HG03558 (cell line): Measurements from ENCODE around the gene DOCK2.

ENCODE experiments used
- ATAC-seq: cut with Tn5 transposase; IDR thresholded peaks from one replicate; pipeline ENCODE4 v1.9.1; 2021; ENCODE audit warnings: moderate number of reproducible peaks; ENCODE audit not compliant: unreplicated experiment; ENCODE audit errors: extremely low read depth

DOCK2 gene

DNA sequence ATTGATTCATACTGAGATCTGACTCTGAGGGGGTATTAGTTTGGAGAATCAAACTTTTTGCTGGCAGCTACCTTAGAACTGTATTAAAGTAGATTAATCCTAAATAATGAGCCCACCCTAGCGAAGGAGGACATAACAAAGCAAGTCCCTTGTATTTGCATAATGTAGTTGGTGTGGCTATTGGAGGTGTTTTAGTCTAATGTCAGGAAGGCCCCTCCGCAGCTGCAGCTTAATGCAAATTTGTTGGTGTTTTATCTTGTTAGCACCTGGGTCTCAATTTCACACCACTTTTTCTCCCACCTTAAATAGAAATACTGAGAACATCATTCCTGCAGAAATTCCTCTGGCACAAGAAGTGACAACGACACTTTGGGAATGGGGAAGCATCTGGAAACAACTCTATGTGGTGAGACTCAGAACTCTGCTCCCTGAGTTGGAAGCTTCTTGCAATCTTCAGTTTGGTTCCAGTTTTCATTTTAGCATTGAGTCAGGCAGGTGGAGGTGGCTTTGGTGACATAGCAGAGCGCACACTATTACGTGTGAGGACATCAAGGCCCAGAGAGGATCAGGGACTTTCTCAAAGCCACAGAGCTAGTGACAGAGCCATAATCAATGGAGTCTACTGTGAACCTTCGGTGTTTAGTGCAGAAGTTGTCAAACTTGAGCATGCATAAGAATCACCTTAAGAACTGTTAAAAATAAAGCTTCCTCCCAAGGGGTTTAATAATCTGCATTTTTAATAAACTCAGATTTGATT is 33.9 kb downstream of the DOCK2 start:
- ATAC-seq = peak; percentile 92

DNA sequence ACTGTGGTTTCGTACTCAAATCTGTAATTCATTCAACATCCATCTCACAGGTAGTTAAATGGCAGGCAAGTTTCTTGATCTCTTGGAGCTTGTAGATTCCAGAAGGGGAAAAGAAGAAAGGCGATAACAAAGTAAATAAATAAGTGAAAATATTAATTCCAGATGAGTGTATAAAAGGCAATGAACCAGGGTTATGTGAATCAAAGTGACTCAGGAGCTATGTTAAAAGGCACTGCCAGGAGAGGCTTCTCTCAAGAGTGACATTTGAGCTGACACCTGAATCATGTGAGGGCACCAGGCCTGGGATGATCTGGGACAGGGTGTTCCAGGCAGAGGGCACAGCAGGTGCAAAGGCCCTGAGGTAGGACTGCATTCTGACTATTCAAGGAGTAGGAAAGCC is 45.0 kb downstream of the DOCK2 start:
- ATAC-seq = no peak

DNA sequence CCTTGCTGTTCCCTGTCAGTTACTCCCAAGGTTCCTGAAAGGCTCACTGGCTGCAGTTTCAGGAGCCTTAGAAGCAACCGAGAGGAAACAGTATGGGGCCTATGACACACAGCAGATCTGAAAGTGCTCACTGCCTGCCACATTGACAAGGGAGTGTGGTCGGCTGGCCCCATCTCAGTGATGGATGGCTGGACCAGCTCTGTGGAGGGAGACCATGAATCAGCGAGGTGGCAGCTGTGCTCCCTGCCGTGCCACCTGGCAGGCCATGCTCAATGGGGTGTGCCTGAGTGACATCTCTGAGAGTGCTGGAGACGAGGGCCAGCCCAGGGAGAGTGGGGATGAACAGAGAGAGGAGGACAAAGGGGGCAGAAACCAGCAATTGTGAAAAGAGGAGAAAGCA is 49.1 kb downstream of the DOCK2 start:
- peak; percentile 79 for ATAC-seq

DNA sequence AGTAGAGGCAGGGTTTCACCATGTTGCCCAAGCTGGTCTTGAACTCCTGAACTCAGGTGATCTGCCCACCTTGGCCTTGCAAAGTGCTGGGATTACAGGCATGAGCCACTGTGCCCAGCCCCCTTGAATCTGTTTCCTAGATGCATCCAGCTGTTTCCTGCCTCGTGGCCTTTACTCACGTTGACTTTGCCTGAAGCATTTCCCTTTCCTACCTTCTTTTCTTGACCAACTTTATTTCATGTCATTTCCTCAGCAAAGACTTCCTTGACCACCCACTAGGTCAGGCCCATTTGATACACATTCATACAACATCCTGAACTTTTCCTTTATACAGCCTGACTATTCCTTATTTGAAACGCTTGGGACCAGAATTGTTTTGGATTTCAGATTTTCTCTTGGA is 51.0 kb downstream of the DOCK2 start:
- no peak for ATAC-seq

DNA sequence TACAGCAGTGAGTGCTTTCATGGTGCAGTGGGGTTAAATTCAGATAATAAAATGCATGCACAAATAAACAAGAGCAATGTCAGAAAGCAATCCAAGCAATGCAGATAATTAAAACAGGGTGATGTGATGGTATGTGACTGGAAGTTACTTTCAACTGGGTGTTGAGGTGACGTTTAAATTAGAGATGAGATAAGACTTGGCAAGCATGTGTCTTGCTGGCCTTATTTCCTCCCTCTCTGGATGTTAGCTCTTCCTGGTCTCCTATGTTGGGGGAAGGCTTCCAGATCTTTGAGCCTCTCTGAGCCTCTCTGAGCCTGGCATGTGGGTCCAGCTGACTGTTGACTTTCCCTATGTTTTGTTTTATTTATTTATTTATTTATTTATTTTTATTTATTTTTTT is 54.4 kb downstream of the DOCK2 start:
- no peak for ATAC-seq

DNA sequence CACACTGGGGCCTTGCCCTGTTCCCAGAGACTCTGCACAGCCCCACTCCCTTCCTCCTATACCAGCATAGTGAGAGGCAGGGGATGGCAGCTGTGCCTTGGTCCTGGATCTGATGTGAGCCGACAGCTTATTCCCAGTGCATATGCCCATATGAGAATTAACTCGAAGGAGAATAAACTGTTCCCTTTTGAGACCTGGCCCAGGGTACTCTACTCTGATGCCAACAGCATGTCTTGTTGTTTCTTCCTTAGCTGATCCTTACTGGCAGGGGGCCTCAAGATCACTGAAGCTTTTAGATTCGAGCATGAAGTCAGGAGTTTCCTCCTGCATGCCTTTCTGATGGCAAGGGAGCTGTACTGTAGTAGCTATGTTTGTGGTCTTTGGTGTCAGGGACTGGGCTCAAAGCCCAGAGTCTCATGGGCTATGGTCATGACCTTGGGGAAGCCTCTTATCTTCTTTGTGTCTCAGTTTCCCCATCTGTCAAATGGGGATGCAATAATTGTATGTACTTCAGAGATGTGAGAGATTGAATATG is 57.1 kb downstream of the DOCK2 start:
- no peak for ATAC-seq

DNA sequence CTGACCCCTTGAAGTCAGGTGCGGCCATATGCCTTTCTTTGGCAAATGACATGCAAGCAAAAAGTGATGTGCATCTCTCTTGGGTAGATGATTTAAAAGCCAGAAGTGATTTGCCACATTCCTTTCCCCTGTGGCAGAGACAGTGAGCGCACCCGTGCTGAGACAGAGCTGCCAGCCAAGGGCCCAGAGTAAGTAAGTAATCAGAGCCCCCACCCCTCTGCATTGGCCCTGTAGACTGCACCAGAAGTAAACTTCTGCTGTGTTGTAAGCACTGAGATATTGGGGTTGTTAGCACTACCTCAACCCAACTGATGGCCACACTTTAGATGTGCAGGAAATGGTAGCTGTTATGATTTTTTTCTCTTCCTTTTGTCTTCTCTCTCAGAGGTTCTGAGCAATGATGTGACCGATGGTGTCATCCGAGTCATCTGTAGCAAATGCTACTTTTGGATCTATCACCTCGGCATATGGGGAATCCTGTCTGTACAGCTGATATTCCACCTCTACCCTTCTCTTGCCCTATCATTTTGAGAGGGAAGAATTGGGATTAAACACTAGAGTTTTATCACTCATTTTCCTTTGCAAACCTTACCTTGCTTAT is 58.0 kb downstream of the DOCK2 start:
- no peak for ATAC-seq

DNA sequence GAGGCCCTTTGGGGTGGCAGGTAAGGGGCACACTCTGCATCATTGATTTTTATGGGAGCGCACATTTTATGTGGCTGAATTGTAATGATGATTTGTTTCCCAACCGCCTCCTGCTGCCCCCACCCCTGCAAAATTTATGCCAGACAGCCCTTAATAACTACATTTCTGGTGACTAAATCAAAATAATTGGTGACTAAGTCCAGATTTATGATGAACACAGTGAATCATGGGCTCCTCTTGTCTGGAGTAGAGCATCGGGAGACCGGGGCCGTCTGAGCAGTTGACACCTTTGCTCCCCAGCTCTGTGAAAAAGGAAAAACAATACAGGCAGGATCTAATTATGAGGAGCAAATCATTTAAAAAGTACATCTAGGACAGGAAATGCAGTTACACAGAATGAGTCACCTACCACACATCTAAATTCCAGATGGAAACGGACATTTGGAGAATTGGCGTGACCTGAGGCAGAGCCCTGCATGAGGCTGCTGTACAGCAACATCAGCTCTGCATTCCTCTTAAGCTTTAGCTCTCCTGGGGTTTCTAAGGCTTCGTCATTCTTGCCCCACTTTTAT is 58.9 kb downstream of the DOCK2 start:
- ATAC-seq = no peak

DNA sequence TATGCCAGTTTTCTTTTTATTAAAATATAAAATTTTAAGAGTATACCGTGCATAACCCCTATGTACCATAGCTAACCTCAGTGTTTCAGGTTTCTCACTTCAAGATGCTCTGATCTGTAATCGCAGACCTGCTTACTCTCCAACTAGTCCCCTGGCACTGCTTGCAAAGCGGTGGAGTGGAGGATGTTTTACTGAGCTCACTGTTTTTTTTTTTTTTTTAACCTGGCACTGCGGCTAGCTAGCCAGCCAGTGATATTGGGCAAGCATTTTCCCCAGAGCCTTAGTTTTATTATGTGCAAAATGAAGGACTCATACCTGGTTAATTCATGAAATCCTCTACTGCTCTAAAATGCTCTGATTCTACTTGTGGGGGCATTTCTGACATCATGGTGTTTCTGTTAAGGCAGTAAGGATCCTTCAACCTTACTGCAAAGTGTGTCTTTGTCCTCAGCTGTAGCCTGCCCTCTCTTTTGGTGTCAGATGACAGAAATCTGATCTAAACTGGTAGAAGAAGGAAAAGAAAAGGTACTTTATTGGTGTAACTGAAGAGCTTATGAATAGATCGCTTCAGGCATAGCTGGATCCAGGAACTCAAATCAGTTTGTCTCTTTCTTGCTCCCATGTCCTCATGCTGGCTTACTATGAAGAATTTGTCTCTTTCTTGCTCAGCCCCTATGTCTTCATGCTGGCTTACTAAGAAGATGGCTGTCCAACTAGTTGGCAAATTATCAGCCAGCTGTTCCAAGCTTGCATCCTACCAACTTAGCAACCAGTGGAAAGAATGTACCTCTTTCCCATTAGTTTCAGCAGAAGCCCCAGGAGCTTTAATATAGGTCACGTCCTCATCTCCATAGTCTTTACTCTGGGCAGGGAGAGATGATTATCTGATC is 59.8 kb downstream of the DOCK2 start:
- no peak for ATAC-seq

DNA sequence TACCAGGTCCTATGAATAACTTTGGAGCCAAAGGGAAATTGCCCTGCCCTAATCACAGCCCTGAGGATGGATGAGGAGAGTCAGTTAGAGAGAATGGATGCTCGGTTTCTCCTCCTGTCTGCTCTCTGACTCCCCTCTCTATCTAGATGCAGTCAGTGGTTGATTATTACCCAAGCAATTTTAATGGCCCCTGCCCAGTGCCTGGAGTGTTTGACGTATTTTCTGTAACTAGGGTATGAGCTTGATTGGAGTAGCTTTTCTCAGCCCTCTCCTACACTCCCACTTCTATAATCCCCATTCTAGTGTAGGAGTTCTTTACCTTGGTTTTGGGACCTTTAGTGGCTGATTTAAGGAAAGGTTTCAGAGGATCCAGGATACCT is 60.4 kb downstream of the DOCK2 start:
- no peak for ATAC-seq

DNA sequence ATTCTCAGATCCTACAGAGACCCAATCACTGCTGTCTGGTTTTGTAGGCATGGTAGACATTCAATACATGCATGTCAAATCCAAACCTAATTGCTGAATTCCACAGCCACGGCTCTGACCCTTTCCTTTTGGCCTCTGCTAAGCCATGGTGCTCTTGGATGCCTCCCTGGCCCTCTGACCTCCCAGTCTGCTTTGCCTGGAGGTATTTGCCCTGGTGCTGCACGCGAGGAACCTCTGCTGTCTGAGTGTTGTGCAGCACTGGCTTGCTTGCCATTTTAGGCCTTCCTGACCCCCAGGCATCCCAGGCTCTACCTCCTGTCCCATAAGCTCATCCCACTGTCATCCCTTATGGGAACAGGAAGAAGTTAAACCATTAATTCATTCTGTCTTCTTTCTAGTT is 60.9 kb downstream of the DOCK2 start:
- ATAC-seq = no peak

DNA sequence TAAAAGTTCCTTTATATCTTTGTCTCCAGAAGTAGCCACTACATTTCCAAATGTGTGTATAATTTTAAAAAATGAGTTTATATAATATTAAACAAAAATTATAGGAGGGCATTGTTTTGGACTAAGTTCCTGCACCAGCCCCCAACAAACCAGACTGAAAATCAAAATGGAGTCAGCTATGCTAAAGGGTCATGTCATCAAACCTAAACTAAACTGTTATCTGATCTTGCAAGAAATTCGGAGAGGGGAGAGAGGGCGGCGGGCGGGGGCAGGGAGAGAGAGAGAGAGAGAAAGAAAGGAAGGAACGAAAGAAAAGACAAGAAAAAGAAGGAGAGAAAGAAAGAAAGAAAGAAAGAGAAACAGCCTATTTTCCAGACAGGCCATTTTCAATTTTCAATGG is 63.5 kb downstream of the DOCK2 start:
- ATAC-seq = no peak

DNA sequence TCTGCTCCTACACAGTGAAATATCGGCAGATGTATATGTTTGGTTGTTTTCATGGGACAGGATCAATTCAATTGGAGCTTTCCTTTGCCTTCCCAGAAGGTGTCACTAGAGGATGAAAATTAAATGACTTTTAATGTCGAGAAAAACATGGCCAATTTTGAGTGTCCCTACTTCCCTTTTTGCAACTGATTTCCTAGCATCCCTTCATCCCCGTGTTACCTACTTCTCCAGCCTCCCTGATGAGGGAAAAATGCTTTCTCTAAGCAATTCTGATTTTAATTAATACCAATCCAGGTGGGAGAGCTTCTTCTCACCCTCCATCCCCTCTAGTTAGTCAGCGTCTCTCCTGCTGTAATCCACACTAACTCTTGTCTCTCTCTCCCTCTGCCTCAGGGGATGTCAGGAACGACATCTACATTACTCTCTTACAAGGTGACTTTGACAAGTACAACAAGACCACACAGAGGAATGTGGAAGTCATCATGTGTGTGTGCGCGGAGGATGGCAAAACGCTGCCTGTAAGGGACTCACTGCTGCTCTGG is 64.9 kb downstream of the DOCK2 start:
- no peak for ATAC-seq

DNA sequence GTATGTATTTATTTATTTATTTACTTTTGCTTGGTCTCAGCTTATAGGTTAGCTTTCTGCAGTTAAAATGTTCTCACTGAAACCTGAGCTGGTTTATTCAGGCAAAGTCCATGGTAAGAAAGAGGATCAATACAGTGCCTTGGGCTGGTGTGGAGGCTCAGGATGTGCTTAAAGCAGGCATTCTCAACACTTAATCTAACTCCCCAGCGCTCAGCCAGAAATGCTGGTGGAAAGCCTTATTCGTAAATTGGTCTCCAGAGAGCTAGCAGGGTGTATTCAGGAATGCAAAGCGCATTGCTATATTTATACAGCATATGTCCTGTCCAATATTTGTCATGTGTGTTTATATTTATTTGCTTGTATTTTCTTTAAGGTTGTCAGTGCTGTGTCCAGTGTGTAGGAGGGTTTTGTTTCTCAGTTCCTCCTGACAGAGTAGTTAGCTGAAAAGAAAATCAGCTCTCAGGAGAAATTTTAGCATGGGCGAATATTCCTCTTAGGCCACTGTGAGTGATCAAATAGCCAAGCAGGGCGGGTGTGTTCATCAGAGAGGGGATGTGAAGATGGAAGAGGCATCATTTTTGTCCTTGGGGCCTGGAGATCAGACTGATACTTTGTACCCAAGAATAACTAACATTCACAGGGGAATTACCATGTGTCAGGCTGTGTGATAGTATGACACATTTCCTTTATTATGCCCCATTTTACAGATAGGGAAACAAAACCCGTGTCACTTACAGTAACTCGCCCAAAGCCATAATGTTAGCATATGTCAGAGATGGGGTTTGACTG is 65.8 kb downstream of the DOCK2 start:
- peak; percentile 81 for ATAC-seq

DNA sequence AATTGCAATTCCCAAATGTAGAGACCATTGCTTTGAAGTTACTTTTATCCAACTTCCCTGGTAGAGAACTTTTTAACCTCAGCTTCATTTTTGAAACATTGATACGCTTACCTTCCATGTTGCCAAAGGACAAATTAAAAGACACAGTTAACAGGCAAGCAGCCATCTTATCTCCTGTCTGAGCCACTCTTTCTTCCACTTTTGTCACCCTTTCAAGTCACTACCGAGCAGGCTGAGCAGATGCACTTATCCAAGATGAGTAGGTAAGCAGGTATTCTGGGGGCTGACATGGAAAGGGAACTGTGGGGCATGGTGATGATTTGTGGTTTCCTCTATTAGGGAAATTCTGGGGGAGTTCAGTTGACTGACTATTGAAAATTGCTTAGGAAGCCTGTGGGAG is 66.7 kb downstream of the DOCK2 start:
- no peak for ATAC-seq

DNA sequence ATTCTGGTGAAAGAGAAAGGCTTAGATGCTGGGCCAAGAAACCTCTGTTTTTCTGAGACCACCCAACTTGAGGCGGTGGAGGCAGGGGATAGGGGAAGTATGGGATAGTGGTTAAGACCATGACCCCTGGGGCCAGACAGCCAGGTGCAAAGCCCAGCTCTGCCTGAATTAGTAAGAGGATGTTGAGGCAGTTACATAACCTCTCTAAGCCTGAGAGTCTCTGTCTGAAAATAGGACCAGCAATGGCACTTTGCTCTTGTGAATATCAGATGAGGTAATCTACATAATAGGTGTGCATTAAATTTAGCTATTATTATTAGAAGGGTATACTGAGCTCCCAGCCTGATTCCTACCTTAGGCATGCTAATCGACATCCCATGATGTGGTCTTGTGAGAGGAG is 68.2 kb downstream of the DOCK2 start:
- no peak for ATAC-seq

DNA sequence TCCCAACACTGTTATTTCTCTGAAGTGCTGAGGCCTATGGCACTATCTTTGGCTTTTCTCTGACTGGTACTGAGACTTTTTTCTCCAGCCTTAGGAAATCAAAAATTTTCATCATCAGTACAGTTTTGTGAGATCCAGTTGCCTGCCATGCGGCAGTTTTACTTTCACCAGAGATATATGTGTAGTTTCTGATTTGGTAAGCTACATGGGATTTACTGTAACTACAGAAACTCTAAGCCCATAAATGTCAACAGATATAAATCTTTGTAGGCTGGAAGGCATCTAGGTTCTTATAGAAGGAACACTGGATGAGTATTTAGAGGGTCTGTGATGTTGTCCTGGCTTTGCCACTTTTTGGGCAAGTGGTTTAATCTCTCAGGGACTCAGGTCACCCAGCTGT is 69.0 kb downstream of the DOCK2 start:
- ATAC-seq = no peak

DNA sequence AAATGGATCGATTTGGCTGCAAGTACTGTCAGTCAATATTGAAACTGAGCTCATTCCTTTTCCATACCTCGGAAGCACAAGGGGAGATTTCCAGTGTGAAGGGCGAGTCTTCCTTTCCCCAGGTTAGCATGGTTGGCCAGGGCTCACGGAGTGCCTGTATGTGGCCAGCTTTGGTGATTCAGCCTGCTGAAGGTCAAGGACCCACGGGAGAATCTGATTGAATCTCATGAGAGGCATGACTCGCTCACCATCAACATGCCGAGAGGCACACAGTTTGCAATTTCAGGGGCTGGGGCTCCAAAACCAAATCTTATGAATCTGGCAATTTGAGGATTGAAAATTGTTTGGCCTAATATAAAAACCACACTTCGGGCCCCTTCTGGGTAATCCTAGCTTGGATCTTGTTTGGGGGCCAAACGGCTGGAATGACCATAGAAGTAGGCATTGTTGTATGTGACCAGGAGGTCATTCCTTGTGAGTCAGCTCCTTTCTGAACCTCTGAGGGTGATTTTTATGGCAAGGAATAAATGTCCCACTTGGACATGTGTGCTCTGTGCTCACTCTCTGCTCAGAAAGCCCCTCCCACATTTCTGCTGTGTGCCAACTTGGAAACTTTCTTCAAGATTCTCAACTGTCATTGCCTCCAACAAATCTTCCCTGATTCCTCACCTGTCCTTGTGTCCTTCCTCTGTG is 69.8 kb downstream of the DOCK2 start:
- no peak for ATAC-seq

DNA sequence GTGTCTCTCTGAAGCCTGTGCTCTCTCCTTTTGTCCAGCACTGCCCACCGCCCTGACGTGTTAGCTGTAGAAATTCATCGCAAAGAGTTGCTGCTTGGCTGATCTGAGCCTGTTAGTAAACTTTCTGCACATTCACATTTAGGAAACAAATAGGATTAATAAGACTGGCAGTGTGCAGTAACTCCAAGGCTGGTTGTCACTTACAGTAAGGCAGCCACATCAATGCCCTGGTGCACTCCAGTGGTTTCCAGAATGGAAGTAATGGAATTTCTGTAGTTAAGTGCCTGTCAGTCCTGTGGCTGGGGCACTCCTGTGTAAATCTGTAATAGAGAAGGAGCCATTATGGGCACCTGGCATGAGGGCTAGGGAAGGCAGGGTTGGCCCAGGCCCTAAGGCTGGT is 70.6 kb downstream of the DOCK2 start:
- ATAC-seq = no peak
